Cardiac fibroblast (primary cell): ENCODE data around the gene PTPN9.
"Not testable (repeated sequence)": the region's sequence is repeated elsewhere in the genome, so short reads cannot be mapped to it uniquely, and the experiment has no call there.

Experiments used
- DNase-seq, 2 donors: peaks; one replicate each; pipeline versions ENCODE4 v3.0.0 to v3.0.0-alpha.2; 2010; ENCODE audit warnings: low read depth in 2 of 2
- H3K4me3 ChIP-seq, 2 donors: replicated peaks in 1 of 2; 1 replicate in 1 of 2; 2 replicates in 1 of 2; pipeline ENCODE4 v1.5.1; 2011; ENCODE audit warnings: low read depth in 2 of 2, low read length in 2 of 2, mild to moderate bottlenecking in 2 of 2, moderate library complexity in 1 of 2
- CTCF ChIP-seq: IDR thresholded peaks from one replicate; pipeline ENCODE4 v1.5.1; 2011; ENCODE audit warnings: low read depth, mild to moderate bottlenecking, low read length, inconsistent platforms

The PTPN9 gene

GRCh38 chr15:75451674-75452363, 127.3 kb downstream of the PTPN9 start, which contains the start of gene SIN3A:
Gene SIN3A, minus strand, starts transcription at chr15:75451690. Its CDS starts 21,315 bp downstream, at chr15:75430375.
- TF ChIP-seq CTCF: no peak
- peak; percentile 100 for DNase-seq
- H3K4me3 ChIP-seq: peak within 1 kb of the TSS; percentile 96 to 98

DNA sequence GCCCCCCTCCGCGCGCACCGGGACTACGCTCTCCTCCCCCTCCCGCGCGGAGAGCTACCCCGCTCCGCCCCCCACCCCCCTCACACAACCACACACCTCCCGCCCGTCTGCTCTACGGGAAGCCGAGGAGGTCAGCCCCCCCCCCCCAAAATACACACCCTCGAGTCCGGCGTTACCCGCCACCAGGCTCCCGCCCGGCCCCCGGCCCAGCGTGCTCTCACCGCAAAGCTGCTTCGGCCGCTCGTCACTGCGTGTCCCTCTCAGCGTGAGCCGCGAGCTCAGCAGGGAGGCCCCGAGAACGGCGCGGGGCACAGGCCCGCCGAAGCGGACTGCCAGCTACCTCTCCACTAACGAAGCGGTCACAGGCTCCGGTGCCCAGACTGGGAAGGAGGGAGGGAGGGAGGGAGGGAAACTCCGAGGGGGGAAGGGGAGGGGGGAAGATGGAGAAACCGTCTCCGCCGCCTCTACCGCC, 127.9 kb downstream of the PTPN9 start:
- peak overlapping the region; percentile 96 to 98 for H3K4me3 ChIP-seq
- no peak for DNase-seq
- TF ChIP-seq CTCF: no peak

GRCh38 chr15:75450307-75451201, 128.6 kb downstream of the PTPN9 start:
- no peak for TF ChIP-seq CTCF
- peak overlapping the region; percentile 73 to 98 for H3K4me3 ChIP-seq
- DNase-seq: peak; percentile 96 to 99

DNA sequence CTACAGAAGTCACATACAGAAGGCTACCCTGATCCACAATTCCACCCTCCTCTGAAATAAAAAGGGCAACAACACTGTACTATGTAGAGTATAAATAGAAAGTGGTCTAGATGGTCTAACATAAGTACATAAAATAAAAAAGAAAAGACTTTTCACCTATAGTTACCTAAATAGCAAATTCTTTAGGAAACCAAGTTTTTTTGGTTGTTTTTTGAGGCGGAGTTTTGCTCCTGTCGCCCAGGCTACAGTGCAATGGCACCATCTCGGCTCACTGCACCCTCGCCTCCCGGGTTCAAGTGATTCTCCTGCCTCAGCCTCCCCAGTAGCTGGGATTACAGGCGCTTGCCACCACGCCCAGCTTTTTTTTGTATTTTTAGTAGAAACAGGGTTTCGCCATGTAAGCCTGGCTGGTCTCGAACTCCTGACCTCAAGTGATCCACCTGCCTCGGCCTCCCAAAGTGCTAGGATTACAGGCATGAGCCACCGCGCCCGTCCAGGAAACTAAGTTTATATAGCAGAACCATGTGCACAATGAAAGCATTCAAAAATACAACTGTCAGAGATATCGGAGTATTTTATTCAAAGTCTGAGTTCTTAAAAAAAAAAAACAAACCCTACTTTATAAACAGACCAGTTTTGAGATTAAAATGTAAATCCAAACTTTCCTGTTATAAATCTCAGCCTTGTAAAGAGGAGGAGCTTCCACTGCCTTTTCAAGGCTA, 129.4 kb downstream of the PTPN9 start:
- no peak for DNase-seq
- H3K4me3 ChIP-seq: peak overlapping the region; percentile 73 to 98
- TF ChIP-seq CTCF: no peak

GRCh38 chr15:75448171-75448570, 130.9 kb downstream of the PTPN9 start:
- not testable (repeated sequence) for DNase-seq

DNA sequence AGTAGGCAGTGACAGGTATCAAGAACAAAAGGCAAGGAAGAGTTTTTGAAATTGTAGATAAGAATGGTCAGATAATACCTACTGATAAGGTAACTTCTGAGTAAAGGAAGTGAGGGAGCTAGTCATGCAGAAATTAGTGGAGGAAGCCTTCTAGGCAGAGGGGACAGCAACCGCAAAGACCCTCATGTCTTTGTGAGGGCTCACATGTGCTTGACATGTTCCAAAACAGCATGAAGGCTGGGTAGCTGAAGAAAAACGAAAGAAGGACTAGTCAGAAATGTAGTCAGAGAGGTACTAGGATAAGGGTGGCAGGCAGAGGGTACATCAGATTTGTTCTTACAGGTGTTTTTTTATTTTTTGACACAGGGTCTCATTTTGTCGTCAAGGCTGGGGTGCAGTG, 133.0 kb downstream of the PTPN9 start:
- TF ChIP-seq CTCF: no peak
- no peak for DNase-seq
- H3K4me3 ChIP-seq: no peak overlapping the region

More at GRCh38 chr15:75448171-75448570, 130.9 kb downstream of the PTPN9 start:
- H3K4me3 ChIP-seq: not testable (repeated sequence)

DNA sequence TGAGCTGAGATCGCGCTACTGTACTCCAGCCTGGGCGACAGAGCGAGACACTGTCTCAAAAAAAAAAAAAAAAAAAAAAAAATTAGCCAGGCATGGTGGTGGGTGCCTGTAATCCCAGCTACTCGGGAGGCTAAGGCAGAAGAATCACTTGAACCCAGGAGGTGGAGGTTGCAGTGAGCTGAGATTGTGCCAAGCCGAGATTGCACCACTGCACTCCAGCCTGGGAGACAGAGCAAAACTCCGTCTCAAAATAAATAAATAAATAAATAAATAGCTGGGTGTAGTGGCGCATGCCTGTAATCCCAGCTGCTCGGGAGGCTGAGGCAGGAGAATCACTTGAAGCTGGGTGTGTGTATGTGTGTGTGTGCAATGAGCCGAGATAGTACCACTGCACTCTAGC, 133.8 kb downstream of the PTPN9 start:
- not testable (repeated sequence) for H3K4me3 ChIP-seq, DNase-seq

GRCh38 chr15:75443972-75444453, 135.1 kb downstream of the PTPN9 start:
- DNase-seq: peak; percentile 57 to 76
- not testable (repeated sequence) for H3K4me3 ChIP-seq
